GM10266 (cell line): Measurements from ENCODE around the gene PI16.
A peak's percentile ranks its signal among the peaks of the same experiment; 100 is the strongest.

Experiments
- DNase-seq: peaks from one replicate; pipeline ENCODE4 v3.0.0; 2012; ENCODE audit errors: extremely low spot score
- CTCF ChIP-seq: IDR thresholded peaks from 2 replicates; pipeline ENCODE4 v1.5.1; 2012; ENCODE audit warnings: mild to moderate bottlenecking, low read depth; ENCODE audit not compliant: control insufficient read depth, insufficient read depth; ENCODE audit errors: missing control alignments

Gene PI16

GRCh38 chr6:37005061-37005810 is 50.7 kb downstream of the PI16 start, which contains the start of gene FGD2:
TSS of gene FGD2 (plus strand) at chr6:37005655. CDS start at chr6:37005818, 163 bp downstream.
- peak; percentile 84 for DNase-seq
- no peak for TF ChIP-seq CTCF

- no peak for TF ChIP-seq CTCF
- no peak for DNase-seq
Observed at GRCh38 chr6:37005827-37006567, 51.5 kb downstream of the PI16 start.

- TF ChIP-seq CTCF, result no peak
- DNase-seq, result no peak
Observed at GRCh38 chr6:37006793-37007339, 52.3 kb downstream of the PI16 start.

- DNase-seq, result no peak
- TF ChIP-seq CTCF, result no peak
Observed at GRCh38 chr6:37007340-37008043, 53.0 kb downstream of the PI16 start.

GRCh38 chr6:37008484-37009465 is 54.2 kb downstream of the PI16 start:
- no peak for TF ChIP-seq CTCF
- DNase-seq, result no peak

GRCh38 chr6:37010402-37010892 is 55.9 kb downstream of the PI16 start:
- TF ChIP-seq CTCF, result no peak
- no peak for DNase-seq
